A172 (cell line): ENCODE measurements around the gene DENND6A. TPM values are rescaled to one million over a fixed set of nuclear protein-coding genes. Genes with fewer than 3 reads are reported as not detected.
"Not testable (repeated sequence)": the region's sequence is repeated elsewhere in the genome, so short reads cannot be mapped to it uniquely, and the experiment has no call there.

Experiments
- DNase-seq: peaks from one replicate; pipeline ENCODE4 v3.0.0-alpha.2; 2015; ENCODE audit warnings: low spot score
- total RNA-seq: library from RNA; depleted of rRNA; stranded (reverse); fragments of >200 nt; shearing (Covaris generic); gene quantifications from 2 replicates; pipeline ENCODE4 v1.2.3, GENCODE V29; 2014

DENND6A gene
- total RNA-seq, 1 experiment from 2014 or later: 41.0 TPM

DNA sequence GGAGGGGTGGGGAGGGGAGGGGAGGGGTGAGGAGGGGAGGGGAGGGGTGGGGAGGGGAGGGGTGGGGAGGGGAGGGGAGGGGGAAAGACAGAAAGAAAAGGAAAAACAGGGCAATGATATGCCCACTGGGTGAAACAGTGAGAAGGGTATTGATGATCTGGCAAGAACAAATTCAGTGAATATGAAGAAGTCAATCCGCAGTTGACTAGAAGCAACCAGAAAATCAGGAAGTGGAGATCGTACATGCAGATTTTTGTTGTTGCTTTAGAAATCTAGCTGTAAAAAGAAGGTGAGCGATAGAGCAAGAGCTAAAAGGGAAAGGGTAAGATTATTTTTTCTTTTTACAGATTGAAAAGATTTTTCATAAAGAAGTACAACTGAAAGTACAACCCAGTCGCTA is 48.1 kb downstream of the DENND6A start:
- DNase-seq: no peak

DNA sequence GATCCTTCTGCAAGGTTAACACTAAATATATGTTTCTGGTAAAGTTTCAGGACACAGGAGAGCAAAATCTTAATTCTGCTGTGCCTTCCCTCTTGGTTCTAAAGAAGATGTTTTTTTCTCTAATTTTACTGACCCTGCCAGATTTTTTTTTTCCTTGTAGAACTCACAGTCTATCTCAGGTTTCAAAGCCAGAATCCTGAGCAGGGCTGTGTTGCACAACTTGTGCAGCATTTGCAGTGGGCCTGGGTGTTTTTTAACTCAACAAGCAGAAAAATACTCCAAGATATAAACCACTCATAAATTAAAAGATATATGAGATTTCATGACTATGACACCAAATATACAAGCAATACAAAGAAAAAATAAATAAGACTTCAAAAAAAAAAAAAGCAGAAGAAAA is 55.5 kb downstream of the DENND6A start:
- DNase-seq: no peak

DNA sequence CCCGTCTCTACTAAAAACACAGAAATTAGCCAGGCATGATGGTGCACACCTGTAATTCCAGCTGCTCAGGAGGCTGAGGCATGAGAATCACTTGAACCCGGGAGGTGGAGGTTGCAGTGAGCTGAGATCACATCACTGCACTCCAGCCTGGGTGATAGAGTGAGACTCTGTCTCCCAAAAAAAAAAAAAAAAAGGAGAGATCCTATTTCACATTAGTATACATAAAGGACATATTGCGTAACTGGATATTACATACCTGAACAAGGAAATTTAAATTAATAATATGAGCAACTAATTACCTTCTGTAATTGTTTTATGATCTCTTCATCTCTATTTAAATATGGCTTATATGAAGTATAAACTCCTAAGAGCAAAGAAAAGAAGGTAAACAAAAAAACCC is 58.6 kb downstream of the DENND6A start:
- DNase-seq: not testable (repeated sequence)

DNA sequence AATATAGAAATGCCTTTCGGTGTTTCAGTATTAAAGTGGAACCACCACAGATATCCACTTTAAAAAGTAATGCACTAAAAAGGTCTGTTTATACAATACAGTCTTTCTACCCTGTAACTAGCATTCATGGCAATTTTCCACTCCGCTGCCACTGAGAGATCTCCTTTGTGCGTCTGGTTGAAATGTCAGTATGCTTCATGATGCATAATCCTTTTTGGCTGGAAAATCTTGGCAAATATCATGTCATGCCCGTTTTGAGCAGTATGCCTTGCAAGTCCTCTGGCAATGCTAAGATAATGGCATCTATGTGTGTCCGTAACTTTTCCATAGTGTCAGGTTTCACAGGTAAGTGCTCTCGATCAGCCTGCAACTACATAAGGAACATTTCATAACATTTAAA is 64.9 kb downstream of the DENND6A start:
- no peak for DNase-seq

DNA sequence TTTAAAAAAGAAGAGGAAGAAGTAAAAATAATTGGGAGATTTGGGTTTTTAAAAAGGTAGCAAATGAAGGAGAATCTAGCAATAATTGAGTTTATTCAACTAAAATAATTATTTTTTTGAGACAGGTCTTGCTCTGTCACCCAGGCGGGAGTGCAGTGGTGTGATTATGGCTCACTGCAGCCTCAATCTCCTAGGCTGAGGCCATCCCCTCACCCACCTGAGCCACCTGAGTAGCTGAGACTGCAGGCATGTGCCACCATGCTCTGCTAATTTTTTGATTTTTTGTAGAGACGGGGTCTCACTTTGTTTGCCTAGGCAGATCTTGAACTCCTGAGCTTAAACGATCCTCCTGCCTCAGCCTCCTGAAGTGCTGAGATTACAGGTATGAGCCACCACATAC is 68.1 kb downstream of the DENND6A start:
- no peak for DNase-seq

DNA sequence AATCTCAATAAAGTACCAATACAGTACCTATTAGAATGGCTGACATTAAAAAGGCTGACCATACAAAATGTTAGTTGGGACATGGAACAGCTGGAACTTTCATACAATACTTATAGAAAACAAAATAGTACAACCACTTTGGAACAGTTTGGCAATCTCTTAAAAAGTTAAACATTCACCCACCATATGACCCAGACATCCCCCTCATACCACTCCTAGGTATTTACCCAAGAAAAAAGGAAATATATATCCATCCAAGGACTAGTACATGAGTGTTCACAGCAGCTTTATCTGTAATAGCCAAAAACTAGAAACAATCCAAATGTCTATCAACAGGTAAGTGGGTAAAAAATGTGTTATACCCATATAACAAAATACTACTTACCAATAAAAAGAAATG is 70.5 kb downstream of the DENND6A start:
- DNase-seq: no peak

DNA sequence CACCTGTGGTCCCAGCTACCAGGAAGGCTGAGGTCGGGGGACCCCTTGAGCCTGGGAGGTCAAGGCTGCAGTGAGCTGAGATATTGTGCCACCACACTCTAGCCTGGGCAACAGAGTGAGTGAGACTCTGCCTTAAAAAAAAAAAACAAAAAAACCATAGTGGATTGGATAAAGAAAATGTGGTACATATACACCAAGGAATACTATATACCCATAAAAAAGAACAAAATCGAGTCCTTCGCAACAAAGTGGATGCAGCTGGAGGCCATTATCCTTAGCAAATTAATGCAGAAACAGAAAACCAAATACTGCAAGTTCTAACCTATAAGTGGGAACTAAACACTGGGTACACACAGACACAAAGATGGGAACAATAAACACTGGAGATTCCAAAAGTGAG is 75.1 kb downstream of the DENND6A start:
- DNase-seq: no peak

DNA sequence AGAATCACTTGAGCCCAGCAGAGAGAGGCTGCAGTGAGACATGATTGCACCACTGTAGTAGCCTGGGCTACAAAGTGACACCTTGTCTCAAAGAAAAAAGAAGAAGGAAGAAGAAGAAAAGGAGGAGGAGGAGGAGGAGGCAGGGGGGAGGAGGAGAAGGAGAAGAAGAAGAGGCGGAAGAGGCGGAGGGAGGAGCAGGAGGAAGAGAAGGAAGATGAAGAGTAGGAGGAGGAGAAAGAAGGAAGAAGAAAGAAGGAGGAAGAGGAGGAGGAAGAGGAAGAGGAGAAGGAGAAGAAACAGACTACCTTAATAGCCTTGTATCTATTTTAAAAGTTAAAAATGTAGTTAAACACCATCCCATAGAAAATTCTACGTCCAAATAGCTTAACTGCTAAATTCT is 76.6 kb downstream of the DENND6A start:
- DNase-seq: no peak

DNA sequence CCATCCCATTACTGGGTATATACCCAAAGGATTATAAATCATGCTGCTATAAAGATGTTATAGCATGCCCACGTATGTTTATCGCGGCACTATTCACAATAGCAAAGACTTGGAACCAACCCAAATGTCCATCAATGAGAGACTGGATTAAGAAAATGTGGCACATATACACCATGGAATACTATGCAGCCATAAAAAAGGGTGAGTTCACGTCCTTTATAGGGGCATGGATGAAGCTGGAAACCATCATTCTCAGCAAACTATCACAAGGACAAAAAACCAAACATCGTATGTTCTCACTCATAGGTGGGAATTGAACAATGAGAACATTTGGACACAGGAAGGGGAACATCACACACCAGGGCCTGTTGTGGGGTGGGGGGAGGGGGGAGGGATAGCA is 81.0 kb downstream of the DENND6A start:
- DNase-seq: not testable (repeated sequence)

DNA sequence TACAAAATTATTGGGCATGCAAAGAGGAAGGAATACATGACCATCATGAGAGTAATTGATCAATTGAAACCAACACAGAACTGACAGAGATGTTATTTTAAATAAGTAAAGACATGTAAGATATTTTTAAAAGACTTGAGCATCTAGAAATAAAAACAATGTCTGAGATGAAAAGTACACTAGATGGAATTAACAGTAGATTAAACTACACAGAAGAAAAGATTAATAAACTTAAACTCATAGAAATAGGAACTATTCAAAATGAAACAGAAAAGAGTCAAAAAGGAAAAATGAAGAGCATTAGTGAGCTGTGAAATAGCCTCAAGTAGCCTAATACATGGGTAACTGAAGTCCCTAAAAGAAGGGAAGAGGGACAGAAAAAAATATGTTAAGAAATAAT is 87.2 kb downstream of the DENND6A start:
- no peak for DNase-seq

DNA sequence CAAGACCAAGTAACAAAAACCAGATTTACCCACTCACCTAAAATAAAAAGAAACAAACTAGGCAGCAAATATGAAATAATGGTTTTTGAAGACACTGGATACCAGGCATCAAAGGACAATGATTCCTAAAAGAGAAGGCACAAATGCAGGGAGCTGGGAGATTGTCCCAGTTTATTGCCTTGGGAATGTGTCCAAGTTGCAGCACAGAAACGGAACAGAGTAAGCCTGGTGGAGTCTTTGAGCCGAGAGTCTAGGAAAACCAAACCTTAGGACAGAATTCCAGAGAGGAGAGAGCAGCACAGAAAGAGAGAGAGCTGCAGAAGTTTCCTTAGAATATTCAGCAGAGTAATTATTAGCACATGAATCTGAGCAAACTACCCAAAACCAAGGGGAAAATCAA is 87.9 kb downstream of the DENND6A start:
- no peak for DNase-seq

DNA sequence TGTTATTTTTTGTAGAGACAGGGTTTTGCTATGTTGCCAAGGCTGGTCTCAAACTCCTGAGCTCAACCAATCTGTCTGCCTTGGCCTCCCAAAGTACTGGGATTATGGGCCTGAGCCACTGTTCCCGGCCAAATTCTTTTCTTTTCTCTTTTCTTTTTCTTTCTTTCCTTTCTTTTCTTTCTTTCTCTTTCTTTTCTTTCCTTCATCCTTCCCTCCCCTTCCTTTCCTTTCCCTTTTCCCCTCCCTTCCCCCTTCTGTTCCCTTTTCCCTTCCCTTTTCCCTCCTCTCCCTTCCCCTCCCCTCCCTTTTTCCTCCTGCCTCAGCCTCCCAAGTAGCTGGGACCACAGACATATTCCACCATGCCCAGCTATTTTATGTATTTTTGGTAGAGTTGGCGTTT is 92.7 kb downstream of the DENND6A start:
- DNase-seq: no peak

DNA sequence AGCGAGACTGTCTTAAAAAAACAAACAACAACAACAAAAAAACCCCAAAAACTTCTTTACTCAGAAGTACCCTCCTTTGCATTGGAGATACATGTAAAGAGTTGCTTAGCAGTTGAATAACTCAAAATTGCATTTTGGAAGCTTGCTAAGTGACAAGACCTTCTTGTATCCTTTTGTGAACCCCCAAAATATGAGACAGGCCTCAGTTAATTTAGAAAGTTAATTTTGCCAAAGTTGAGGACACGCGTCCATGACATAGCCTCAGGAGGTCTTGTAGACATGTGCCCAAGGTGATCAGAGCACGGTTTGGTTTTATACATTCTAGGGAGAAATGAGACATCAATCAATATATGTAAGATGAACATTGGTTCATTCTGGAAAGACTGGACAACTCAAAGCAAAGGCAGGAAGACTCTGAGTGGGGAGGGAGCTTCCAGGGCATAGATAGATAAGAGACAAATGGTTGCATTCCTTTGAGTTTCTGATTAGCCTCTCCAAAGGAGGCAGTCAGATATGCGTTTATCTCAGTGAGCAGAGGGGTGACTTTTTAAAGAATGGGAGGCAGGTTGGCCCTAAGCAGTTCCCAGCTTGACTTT is 94.0 kb downstream of the DENND6A start:
- peak; percentile 18 for DNase-seq

DNA sequence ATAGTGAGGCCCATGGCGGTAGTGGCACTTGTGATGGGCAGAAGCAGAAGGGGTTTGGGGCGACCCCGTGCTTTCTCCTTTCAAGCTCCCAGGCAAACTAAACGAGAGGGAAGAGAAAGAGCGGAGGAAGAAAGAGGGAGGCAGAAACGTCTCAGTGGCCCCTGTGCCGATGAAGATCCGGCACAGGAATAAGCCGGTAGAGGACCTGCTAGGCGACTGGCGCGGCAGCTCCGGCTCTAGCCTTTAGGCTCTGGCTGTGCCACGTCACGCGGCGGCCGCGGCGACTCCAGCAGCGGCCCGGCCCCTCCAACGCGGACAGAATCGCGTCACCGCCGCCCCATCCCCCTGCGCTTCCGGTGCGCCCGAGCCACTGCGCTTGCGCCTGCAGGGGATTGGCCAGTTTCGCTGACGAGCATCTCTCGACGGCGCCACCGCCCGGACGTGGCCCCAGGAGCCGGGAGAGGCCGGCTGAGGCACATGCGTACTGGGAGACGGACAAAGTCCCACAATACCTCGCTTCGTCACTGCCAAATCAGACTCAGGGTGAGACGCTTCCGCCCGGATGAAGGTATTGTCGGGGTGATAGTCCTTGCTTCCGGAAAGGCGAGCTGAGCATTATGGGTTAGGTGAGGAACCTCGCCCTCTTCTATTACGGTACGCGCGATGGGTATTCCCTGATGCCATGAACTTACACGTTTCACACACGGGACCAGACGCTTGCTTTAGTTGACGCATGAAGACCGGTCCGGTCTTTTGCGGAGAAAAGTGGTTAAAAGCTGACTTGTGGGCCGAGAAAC is 95.6 kb downstream of the DENND6A start, which contains the start of gene ARF4:
TSS of gene ARF4 (minus strand) at position 218 of the 797 bp plus-strand sequence. CDS start at position 14, 204 bp downstream.
- peak; percentile 98 for DNase-seq

DNA sequence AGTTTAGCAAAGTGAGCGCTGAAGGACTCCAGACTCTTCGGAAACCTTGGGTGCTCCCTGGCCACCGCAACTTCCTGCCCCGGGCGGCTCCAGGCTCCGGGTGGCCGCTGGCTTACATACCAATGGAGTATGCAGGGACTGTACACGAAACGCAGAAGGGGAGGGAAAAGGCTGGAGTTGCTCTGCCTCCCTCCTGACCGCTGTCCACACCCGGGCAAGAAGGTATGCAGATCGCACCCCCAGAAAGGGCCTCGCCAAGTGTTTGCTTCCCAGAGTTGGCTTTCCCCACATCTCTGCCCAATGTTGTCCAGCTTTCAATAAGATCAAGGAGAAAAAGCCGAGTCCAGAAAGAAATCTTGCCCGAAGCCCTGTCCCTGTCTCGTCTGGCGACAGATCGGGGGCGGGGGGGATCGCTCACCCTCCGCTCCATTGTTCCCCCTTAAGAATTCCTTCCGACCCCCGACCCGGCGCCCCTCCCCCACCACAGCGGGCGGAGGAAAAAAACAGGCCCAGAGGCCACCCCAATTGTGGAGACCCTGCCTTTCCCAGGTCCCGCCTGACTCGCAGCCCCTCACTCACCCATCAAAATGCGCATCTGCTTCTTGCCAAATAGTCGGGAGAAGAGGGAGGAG is 96.3 kb downstream of the DENND6A start:
- peak; percentile 82 for DNase-seq

DNA sequence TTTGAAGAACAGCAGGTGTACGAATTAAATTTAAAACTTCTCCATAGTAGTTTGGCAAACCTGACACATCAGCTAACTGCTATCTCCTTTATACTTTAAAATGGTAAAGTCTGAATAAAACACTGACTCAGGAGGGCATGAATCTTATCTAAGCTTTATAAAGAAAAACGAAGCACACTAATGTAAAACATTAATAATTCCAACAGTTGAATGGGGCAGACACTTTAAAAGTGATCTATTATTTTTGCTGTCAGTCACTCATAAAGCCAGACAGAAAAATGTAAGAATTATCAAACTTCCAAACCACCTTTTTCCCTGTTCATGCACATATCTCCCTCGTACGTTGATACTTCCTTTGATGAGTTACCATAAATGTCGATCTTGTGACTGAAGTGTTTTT is 98.3 kb downstream of the DENND6A start:
- DNase-seq: no peak

DNA sequence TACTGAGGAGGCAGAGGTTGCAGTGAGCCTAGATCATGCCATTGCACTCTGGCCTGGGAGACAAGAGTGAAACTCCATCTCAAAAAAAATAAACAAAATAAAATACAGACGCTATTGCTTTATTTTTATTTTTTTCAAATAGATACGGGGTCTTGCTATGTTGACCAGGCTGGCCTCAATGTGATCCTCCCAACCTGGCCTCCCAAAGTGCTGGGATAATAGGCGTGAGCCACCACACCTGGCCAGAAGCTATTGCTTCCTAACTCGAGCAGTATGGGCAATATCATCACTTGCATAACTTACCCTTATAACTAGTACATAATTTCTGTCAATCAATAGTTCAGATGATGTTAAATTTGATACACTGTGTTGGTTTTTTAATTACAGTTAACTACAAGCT is 98.7 kb downstream of the DENND6A start:
- DNase-seq: no peak

DNA sequence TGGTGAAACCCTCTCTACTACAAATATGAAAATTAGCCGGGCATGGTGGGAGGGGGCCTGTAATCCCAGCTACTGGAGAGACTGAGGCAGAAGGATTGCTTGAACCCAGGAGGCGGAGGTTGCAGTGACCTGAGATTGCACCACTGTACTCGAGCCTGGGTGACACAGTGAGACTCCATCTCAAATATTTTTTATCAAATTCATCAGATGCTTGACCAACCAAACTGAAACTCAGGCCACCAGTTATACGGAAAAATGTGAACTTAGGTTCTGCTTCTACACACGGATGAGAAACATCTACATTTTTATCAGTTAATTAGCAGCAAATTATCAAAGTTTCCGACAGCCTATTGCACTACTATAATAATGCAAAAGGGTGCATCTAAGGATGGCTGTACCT is 100.6 kb downstream of the DENND6A start:
- DNase-seq: no peak

DNA sequence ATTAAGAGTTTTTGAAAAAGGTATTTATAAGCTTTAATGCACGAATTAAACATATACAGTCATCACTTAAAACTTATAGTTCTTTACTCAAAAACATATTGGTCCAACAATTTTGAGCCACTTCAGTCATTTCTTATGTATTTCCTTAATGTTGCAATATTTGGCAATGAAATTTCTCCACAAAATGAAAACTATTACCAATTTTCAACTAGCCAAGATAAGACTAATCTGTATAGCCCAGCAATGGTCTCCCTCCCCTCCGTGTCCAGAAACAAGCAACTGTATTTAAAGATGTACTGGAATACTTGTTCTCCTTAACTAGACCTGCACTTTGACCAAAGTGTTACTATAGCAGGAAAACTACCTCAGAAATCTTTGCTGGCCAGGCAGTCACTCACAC is 105.0 kb downstream of the DENND6A start:
- no peak for DNase-seq

DNA sequence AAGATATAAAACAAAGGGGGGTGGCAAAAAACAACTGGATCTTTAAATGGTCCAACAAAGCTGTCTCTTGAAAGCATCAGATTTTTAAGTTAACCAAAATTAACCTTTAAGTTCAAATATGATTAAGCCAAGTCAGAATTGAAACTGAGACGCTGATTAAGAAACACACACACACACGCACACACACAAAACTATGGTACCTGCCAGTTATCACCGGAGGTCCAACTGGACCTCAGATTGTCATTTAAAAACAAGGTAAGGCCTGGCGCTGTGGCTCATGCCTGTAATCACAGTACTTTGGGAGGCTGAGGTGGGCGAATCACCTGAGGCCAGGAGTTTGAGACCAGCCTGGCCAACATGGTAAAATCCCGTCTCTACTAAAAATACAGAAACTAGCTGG is 106.1 kb downstream of the DENND6A start:
- DNase-seq: no peak

DNA sequence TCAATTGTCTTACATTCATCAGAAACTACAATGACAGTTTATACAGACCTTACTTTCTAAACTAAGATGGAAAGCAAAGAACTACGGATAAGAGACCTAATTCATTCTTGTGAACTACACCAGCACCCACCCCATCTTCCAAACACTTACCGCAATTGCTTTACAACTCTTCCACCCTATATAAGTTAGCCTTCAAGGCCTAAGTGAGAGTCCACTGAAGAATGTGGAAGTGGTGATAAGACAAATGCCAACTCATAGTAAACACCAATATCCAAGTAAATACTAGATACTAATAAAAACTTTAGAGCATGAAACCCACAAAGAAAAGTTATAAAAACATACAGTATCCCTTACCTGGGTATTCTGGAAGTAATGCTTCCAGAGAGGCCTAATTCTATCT is 109.3 kb downstream of the DENND6A start:
- no peak for DNase-seq

DNA sequence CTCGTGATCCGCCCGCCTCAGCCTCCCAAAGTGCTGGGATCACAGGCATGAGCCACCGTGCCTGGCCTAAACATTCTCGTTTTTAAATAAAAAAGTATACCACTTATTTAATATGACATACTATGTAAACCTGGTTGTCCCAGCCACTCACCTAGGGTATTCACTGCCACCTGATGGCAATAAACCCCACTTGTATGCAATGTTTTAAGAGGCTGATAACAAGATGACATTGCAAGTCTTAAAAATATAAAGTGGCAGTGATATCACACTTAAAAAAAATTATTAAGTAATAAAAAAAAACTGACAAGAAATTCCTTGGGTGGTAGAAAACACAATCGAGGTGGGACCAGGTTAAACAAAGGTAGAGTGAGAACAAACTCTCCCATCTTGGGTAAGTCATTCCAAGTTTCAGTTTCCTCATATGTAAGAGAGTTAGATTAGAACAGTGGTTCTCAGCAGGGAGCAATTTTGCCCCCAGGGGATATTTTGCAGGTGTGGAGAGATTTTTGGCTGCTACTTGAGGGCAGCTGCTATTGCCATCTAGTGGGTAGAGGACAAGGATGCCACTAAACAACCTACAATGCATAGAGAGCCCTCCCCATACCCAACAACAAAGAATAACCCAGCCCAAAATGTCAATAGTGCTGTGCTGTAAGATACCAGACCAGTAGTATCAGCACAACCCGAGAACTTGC is 110.3 kb downstream of the DENND6A start:
- peak; percentile 27 for DNase-seq
